ENCODE data around the gene TMEM106B.

GRCh38 chr7:12239806-12240205 lies 28.7 kb downstream of the TMEM106B start:
- TF ChIP-seq, protein P1, sequence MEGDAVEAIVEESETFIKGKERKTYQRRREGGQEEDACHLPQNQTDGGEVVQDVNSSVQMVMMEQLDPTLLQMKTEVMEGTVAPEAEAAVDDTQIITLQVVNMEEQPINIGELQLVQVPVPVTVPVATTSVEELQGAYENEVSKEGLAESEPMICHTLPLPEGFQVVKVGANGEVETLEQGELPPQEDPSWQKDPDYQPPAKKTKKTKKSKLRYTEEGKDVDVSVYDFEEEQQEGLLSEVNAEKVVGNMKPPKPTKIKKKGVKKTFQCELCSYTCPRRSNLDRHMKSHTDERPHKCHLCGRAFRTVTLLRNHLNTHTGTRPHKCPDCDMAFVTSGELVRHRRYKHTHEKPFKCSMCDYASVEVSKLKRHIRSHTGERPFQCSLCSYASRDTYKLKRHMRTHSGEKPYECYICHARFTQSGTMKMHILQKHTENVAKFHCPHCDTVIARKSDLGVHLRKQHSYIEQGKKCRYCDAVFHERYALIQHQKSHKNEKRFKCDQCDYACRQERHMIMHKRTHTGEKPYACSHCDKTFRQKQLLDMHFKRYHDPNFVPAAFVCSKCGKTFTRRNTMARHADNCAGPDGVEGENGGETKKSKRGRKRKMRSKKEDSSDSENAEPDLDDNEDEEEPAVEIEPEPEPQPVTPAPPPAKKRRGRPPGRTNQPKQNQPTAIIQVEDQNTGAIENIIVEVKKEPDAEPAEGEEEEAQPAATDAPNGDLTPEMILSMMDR (conservative IDR thresholded peaks at IDR 0.05) = no peak
- TF ChIP-seq EZH2 (IDR thresholded peaks at IDR 0.05; ENCODE audit: low read depth) = no peak

All from PC-9 (cell line).